ENCODE data around the gene EHBP1.

The EHBP1 gene

DNA sequence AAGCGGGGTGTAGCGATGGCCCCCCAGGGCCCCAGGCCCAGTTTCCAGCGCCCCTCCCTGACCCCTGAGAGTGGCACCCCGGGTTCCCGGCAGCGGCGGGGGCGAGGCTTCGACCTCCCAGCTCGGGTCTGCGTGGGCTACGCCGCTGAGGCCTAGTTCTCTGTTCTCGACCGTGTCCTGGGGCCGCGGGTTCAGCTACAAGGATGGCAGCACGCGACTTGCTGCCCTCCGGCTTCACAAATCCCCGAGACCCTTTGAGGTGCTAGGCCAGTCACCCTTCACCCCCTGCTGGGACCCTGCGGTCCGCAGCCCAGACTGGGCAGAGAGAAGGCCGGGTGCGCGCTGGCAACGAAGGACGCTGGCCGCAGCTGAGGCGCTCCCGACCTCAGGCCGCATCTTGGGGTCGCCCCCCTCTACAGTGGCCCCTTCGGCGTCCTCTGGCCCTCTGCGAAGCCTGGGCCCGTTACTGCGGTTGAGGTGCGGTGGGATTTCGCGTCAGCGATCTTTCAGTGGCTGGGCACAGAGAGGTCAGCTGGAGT lies 346.4 kb downstream of the EHBP1 start:
- DNase-seq (ENCODE audit: low read depth): no peak

DNA sequence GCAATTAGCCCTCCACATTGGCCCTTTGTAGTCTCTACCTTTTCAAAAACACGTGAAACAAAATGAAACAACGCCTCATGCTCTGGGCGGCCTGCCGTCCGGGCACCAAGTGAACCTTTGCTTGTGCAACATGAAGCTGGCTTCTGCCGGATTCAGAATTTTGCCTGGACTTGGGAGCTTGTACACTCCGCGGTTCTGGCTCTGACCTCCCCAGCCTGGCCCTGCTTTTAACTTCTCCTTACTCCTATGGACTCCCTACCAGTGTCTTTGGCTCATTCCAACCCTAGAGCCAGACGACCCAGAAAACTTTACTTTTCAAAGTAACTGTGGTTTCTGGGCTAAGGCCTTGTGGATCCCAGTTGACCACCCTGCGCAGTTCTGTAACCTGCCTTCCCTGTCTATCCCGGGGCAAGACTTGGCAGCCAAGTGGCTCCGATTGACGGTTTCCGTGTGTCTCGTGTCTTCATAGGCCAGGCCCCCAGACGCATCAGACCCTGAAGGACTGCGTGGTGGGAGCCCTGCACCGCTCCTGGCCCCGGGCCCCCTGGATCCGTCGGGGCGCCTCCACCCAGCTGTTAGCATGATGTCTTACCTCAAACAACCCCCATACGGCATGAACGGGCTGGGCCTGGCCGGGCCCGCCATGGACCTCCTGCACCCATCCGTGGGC lies 347.0 kb downstream of the EHBP1 start:
- DNase-seq (ENCODE audit: low read depth): no peak

DNA sequence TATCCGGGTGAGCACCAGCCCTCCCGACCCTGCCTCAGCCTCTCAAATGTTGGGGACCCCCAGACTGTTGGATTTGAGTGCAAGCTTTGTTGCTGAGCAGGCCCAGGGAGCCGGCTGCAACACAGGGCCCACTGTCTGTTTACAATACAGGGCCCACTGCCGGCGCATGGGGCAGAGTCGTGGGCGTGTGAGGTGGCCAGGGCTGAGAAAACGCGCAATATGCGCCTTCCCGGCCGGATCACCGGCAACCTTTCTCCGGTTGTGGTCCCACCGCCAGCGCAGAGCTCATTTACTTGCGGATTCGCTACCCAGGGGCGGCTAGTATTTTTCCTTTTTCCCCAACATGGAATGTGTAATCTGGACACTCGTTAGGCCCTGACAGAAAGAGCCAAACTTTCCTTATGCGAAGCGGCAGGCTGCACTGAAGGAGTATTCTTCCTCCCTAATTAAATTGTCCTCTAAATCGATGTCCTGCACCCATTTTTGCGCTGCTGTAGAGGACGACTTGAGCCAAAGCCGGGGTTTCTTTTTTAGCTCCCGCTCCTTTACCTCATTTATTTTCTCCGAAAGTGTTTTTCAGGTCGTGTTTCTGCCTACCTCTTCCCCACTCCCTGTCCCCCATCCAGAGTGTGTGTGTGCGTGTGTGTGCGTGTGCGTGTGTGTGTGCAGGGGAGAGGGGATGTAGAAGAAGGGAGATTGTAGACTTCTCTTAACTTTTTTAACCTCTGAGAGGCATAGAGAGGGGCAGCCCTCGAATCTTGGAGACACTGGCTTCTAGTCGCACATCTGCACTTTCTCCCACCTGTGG lies 347.8 kb downstream of the EHBP1 start:
- DNase-seq (ENCODE audit: low read depth): no peak

DNA sequence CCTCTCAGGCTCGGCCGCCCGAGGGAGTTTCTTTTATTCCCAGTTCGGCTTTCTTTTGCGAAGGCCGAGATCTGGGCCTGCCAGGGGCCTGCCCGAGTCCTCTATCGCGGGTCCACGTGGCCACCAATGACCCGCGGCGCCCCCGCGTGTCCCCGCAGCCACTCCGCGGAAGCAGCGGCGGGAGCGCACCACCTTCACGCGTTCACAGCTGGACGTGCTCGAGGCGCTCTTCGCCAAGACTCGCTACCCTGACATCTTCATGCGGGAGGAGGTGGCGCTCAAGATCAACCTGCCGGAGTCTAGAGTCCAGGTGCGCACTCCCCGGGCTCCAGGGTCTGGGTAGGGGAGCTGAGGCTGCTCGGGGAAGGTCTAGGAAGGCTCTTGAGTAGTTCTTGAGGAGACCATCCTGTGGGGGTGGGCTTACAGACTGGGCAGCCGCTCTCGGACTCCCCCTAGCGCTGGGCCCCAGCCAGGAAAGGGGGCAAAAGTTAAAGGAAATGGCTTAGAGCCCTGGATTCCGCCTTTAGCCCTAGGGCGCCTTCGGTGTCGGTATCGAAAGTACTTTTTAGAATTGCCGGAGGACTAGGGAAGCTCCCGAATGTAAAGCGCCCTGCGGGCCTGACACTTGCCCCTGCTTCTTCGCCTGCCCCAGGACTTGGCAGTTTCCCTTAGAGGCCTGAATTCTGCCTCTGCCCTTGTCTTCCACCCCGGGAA lies 348.5 kb downstream of the EHBP1 start:
- DNase-seq (ENCODE audit: low read depth): no peak

DNA sequence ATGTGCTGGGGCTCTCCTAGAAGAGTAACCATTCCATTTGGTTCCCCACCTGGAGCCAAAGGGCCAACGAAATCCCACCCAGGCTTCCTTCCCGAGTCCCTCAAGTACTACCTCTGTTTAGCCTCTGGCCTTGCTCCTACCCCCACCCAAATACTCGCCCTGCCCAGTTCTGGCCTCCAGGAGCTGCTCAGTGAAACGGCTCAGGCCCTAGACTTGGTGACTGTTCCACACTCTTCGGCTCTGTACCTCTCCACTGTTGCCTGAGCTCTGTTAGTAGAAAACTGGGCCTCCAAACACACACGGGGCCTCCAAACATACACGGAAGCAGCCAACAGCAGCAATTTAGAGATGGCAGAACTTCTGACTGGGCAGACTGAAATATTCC lies 349.3 kb downstream of the EHBP1 start:
- no peak for DNase-seq (ENCODE audit: low read depth)

DNA sequence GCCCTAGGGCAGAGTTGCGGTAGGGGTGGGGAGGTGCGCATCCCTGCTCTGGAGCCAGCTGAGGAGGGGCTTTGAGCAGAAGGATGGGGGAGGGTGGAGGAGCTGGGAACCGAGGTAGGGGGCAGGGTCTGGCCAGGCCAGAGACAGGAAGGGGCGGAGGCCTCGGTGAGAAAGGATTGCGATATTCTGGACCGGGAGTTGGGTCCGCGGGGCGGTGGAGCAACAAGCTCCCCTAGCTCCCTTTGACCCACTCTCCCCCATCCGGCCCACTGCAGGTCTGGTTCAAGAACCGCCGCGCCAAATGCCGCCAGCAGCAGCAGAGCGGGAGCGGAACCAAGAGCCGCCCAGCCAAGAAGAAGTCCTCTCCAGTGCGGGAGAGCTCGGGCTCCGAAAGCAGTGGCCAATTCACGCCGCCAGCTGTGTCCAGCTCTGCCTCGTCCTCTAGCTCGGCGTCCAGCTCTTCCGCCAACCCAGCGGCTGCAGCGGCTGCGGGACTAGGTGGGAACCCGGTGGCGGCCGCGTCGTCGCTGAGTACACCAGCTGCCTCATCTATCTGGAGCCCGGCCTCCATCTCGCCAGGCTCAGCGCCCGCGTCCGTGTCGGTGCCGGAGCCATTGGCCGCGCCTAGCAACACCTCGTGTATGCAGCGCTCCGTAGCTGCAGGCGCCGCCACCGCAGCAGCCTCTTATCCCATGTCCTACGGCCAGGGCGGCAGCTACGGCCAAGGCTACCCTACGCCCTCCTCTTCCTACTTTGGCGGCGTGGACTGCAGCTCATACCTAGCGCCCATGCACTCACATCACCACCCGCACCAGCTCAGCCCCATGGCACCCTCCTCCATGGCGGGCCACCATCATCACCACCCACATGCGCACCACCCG lies 350.0 kb downstream of the EHBP1 start:
- no peak for DNase-seq (ENCODE audit: low read depth)

DNA sequence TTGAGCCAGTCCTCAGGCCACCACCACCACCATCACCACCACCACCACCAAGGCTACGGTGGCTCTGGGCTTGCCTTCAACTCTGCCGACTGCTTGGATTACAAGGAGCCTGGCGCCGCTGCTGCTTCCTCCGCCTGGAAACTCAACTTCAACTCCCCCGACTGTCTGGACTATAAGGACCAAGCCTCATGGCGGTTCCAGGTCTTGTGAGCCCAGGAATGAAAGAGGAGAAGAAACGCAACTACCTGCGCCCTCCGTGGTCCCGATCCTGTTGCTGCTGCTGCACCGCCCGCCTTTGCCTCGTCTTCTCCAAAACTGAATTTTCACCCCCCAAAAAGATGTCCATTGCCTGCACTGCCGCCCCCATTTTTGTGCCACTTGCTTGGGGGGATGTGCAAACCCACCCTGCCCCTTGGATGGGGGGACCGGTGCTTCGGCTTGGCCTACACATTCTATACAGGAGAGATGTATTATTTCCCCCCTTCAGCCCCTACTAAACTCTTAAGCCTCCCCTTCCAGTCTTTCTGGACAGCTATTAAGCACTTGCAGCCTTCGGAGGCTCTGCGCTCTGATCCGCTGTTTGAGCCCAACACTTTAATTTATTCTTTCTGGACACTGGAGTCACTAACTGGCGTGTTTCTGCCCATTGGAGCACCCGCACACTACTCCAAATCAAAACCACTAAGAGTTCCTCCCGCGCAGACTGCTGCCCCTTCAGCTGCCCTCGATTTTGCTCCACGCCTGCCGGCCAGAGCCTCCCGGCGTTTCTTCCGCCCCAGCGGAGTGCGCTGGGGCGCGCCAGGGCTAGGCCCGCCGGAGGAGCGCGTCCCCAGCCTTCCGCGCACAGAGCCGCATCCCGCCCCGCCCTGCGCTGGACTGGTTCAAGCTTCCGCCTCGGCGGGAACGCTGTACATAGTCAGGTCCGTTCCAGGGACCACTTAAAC lies 350.9 kb downstream of the EHBP1 start:
- no peak for DNase-seq (ENCODE audit: low read depth)

DNA sequence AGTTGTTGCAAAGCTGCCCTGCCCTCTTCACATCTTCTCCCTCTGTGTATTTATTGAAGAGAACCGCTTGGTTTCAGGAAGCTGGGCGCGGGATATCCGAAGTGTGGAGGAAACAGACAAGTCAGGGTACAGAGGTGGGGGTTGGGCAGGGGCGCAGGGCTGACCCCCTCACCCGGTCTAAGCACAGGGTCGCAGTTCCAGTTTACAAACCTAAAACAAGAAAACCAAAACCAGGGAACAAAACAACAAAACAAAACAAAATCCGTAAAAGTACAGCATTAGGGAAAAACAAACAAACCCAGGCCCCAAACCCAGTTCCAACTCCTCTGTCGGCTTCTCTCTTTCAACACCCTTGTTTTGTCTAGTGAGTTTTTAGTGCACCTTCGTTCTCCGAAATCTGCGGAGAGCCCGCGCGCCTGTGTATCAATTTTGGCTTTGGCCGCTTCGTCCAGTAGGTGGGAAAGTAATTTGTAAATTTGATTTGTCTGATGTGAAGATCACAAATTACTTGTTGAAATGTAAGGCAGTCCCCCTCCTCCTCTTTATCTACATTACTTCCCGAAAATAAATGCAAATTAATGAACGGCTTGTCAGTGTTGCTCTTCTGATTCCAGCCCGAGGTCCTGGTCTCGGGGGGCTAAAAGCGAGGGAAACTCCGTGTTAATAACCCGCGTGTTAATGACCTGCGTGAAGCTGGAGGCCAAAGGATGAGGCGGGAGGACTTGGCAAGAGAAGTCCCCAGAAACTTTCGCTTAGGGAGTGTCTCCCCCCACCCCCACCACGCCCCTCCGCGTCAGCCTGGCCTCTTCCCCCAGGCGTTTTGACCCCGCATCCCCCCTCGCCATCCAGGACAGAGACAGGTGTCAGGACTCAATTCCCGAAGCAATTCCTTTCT lies 352.0 kb downstream of the EHBP1 start:
- no peak for DNase-seq (ENCODE audit: low read depth)

DNA sequence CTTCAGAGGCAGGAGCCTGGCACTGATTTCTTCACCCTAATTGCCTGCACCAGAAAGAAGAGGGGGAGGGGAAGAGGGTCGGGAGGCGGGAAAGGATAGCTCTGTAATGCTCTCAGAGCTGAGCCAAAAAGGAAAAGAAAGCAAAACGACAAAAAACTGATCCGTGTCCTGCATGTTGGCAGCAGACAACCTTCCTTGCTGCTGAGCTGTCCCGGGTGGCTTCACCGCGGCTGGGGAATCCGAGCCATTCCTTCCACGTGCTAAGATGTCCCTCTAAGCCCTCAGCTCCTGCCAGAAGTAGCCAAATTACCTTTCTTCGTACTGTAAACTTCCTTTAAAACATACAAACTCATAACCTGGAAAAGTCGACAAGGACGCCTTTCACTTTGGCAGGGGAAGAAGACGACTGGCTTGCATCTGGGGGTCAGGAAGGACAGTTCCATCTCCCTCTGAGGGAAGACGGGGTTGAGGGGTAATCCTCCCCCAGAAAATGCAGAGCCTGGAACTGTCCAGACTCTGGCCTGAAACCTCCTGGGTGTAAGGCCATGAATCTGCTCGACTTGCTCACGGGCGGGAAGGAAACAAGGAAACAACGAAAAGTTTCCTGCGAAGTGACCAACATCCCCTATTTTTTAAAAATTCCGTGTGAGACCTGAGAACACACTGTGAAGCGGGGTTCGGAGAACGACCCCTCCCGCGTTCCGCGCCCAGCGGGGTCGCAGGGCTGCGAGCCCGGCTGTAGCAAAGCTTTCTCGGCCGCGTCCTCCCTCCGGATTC lies 352.8 kb downstream of the EHBP1 start:
- DNase-seq (ENCODE audit: low read depth): peak; percentile 53

DNA sequence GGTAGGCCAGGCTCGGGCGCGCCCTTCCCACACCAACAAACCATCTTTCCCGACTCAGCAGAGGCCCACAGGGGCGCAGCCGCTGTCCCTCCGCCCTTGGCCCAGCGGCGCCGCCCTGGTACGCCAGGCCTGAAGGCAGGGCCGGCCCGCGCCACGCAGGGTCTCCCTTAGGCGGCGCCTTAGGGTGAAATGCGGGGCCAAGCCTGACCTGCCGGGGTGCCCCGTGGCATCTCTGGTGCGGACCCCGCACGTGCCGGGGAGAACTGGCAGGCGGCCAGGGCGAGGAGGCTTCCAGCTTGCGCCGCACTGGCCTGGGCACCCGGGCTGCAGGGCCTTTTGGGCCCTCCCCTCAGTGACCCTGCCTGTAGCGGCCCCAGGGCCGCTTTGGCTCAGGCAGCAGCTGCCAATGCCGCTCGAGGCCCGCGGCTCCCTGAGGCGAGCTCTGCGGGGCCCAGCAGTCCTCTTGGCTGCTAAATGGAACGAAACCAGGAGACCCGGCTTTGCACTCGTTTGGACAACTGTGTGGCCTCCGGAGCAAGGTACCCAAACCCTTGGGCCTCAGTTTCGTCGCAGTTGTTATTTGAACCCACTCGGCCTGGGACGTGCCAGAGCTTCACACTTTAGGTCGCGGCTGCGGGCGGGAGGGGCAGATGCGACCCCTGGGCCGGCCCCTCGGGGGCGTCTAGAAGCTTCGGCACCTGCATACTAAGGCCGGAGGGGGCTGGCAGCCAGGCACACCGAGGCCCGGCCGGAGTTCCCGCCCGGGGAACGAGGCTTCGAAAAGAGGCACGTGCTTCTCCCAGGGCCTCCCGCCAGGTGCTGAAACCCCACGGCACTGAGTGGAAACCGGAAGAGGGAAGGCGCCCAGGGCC lies 353.6 kb downstream of the EHBP1 start:
- DNase-seq (ENCODE audit: low read depth): no peak

DNA sequence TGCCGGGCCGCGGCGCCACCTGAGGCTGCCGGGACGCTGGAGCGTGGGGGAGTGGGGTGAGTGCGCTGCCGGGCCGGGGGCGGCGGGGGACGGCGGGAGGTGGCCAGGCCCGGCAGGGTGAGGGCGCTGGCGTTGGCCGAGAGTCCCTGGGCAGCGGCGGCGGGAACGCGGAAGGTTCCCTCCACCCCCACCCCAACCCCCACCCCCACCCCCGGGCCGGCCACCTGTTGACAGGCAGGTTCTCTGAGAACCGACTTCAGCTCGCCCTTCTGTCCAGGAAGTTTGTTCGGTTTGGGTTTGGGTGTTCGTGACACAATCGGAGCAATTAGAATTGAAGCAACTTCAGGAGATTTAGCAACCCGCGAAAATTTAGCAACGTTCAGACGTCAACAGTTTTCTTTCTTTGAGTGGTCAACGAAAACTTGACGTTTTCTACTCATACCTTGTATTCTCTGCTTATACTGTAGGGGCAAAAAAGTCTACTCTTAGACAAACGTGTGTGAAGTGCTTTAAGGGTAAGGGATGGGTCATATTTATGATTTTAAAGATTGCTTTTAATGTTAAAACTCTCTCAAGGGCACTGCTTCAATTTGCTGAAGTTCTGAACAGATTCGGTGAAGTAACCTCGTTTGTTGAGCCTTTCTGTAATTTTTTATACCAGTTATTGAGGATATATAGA lies 354.4 kb downstream of the EHBP1 start:
- peak; percentile 32 for DNase-seq (ENCODE audit: low read depth)

DNA sequence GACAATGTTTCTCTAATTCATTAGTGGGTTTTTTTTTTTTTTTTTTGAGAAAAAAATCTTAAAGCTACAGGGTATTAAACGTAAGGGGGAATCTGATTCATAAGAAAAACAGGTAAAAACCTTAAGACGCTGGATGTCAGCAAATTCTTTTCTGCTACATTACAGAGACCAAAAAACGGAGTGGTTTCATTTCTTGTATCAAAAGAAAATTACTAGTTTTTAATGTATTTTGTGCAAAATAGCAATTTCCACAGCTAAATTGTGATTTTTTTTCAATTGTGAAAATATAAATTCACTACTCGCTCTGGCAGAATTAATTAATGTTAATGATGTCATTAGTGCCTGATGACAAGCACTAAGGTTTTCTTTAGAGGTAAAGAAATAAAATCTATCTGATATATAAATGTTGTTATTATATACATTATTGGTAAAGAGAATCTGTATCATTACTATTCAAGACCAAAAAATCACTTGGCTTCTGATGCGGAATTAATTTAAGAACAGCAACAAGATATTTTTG lies 355.0 kb downstream of the EHBP1 start:
- no peak for DNase-seq (ENCODE audit: low read depth)

DNA sequence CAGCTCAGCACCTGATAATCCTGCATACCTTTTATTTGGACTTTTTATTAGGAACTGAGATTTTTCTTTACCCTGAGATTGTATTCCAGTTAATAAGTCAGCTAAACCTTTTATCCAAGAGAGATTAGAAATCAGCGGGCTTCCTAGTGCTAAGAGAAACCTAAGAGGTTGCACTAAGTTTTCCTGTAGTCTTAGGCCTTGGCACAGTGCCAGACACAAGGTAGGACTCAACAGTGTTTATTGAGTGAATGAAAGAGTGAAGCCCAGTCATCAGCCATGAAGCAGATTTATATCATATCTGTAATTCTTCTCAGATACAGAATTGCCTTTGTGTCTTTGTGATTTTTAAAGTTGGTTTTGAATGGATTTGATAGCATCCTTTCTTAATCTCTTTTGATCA lies 358.7 kb downstream of the EHBP1 start:
- DNase-seq (ENCODE audit: low read depth): no peak

DNA sequence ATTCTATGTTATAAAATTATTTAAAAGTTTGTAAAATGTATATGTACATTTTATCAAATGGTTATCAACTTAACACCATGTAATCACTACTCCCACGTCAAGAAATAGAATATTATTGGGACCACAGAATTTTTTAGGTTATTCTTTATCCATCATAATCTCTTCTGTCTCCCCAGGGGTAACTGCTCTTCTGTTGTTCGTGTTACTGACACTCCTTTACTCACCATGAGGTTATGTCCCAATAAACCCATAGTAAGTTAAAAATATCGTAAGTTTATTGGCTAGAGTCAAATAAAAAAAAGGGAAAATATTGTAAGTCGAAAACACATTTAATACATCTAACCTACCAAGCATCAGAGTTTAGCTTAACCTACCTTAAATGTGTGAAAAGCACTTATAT lies 359.1 kb downstream of the EHBP1 start:
- DNase-seq (ENCODE audit: low read depth): no peak

DNA sequence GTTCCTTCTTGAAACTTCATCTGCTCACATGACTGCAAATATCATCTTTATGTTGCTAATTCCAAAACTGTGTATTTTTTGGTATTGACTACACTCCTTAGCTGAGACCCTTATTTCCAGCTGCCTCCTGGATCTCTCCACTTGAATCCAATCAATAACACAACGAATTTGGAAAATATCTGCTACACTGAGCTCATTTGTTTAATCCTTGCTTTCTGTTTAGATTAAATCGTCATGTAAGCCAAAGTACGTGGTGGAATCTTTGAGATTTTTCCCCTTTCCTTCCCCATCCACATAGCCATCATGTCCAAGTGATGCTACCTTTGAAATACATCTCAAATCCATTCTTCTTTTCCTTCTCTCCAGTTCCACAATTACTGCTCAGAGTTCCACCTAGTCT lies 360.8 kb downstream of the EHBP1 start:
- DNase-seq (ENCODE audit: low read depth): no peak

DNA sequence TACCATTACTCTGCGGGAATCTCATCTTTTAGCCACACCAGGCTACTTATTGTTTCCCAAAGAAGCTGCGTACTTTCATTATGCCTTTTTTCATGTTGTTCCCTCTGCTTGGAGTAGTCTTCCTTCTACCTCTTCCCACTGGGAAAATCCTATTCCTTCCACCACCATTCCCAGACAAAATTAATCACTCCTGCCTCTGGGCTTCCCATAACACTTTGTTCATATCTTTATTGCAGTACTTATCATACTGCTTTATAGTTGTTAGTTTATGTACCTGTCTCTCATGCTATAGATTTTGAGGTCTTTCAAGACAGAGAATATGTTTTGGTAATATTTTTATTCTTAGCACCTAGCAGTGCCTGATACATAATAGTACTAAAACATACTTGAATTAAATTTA lies 361.3 kb downstream of the EHBP1 start:
- DNase-seq (ENCODE audit: low read depth): no peak

DNA sequence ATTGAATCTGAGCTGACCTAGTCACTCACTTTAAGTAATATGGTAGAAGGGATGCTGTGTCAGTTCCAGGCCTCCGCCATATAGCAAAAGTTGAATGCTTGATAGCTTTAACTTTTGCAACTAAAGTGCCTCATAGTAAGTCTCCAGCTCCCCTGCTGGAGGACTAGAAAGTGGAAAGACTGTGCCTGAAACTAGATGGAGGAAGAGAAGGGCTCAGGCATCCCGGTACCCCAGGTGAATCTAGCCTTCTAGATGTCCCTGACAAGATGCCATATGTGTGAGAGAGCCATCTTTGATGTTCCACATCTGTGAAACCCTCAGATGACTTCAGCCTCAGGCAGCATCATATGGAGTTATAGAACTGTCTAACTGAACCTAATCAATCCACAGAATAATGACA lies 366.2 kb downstream of the EHBP1 start:
- DNase-seq (ENCODE audit: low read depth): no peak

Measured in EH (cell line).